Left forelimb (tissue), 1 donor: Measurements from ENCODE around the gene PARK7.

Source experiments
- DNase-seq: peaks from one replicate; pipeline ENCODE4 v3.0.0-alpha.2; 2018; ENCODE audit warnings: low spot score

Gene PARK7

GRCh38 chr1:8010080-8010664, 48.7 kb downstream of the PARK7 start:
- no peak for DNase-seq

- no peak for DNase-seq
These were observed 49.5 kb downstream of the PARK7 start for GRCh38 chr1:8011016-8011415.

- no peak for DNase-seq
These were observed 50.7 kb downstream of the PARK7 start for GRCh38 chr1:8011923-8012858.

- no peak for DNase-seq
These were observed 51.4 kb downstream of the PARK7 start for GRCh38 chr1:8012955-8013354.

GRCh38 chr1:8013399-8013798, 51.9 kb downstream of the PARK7 start:
- no peak for DNase-seq

- no peak for DNase-seq
These were observed 52.3 kb downstream of the PARK7 start for GRCh38 chr1:8013800-8014199.

- no peak for DNase-seq
These were observed 53.0 kb downstream of the PARK7 start for GRCh38 chr1:8014381-8014988.

- no peak for DNase-seq
These were observed 53.7 kb downstream of the PARK7 start for GRCh38 chr1:8015036-8015808.

GRCh38 chr1:8015809-8016165, 54.3 kb downstream of the PARK7 start:
- DNase-seq, result no peak

GRCh38 chr1:8016210-8016894, 54.8 kb downstream of the PARK7 start:
- no peak for DNase-seq

GRCh38 chr1:8016895-8017241, 55.4 kb downstream of the PARK7 start:
- DNase-seq, result no peak

- no peak for DNase-seq
These were observed 56.1 kb downstream of the PARK7 start for GRCh38 chr1:8017495-8018197.

- DNase-seq, result no peak
These were observed 57.1 kb downstream of the PARK7 start for GRCh38 chr1:8018492-8019228.

GRCh38 chr1:8019229-8019620, 57.7 kb downstream of the PARK7 start:
- DNase-seq, result no peak

- DNase-seq, result no peak
These were observed 58.5 kb downstream of the PARK7 start for GRCh38 chr1:8020032-8020431.

- no peak for DNase-seq
These were observed 60.3 kb downstream of the PARK7 start for GRCh38 chr1:8021676-8022266.

GRCh38 chr1:8022395-8023286, 61.1 kb downstream of the PARK7 start:
- no peak for DNase-seq

GRCh38 chr1:8023287-8023994, 61.9 kb downstream of the PARK7 start:
- no peak for DNase-seq

GRCh38 chr1:8023995-8024313, 62.4 kb downstream of the PARK7 start:
- no peak for DNase-seq
